Measurements from ENCODE around the gene DPP10.

Gene DPP10

GRCh38 chr2:115606350-115606749 is 1163.9 kb downstream of the DPP10 start:
- Histone ChIP-seq H3K14ac (ENCODE audit: low read length) (no peak overlapping the region), H3K4me2 (ENCODE audit: low read length) (no peak overlapping the region), H4K8ac (ENCODE audit: low read depth, low read length) (no peak overlapping the region)

GRCh38 chr2:115609978-115610377 is 1167.5 kb downstream of the DPP10 start:
- no peak overlapping the region for H2AK5ac ChIP-seq (ENCODE audit: low read length)
- no peaks in the 10 kb centered on the region for H3K4me1 ChIP-seq (ENCODE audit: control insufficient read depth in 1 of 2, insufficient read depth in 2 of 2, low read length in 2 of 2)
- H2BK120ac ChIP-seq (ENCODE audit: insufficient read depth, low read length, poor library complexity): no peak overlapping the region
- no peaks in the 10 kb centered on the region for H3K36me3 ChIP-seq (ENCODE audit: control insufficient read depth in 1 of 2, insufficient read depth in 2 of 2, low read length in 2 of 2)
- H4K12ac ChIP-seq (ENCODE audit: low read depth, low read length): no peak overlapping the region
- H3K9me3 ChIP-seq (ENCODE audit: insufficient read depth, low read depth, low read length): no peaks in the 10 kb centered on the region
- no peak overlapping the region for H2BK12ac ChIP-seq (ENCODE audit: low read length)
- H4K91ac ChIP-seq (ENCODE audit: low read depth, low read length): no peak overlapping the region
- H3K23ac ChIP-seq (ENCODE audit: low read length): no peak overlapping the region
- H3K79me2 ChIP-seq (ENCODE audit: control insufficient read depth, insufficient read depth, low read length, poor library complexity): no peaks in the 10 kb centered on the region
- H3K9ac ChIP-seq (ENCODE audit: low read length): no peak overlapping the region
- H3K79me1 ChIP-seq (ENCODE audit: low read length): no peaks in the 10 kb centered on the region
- H4K8ac ChIP-seq (ENCODE audit: low read depth, low read length): no peak overlapping the region
- H3K14ac ChIP-seq (ENCODE audit: low read length): no peak overlapping the region
- no peaks in the 10 kb centered on the region for H3K27me3 ChIP-seq (ENCODE audit: insufficient read depth, low read length)
- H3K18ac ChIP-seq (ENCODE audit: low read length): no peak overlapping the region
- no peak overlapping the region for H3K4me3 ChIP-seq (ENCODE audit: low read depth, low read length)
- no peak for DNase-seq
- H2AFZ ChIP-seq (ENCODE audit: insufficient read depth, low read length, poor library complexity): no peak overlapping the region
- H3K4ac ChIP-seq (ENCODE audit: low read depth, low read length): no peak overlapping the region
- no peak overlapping the region for H3K4me2 ChIP-seq (ENCODE audit: low read length)
- no peak overlapping the region for H2BK5ac ChIP-seq (ENCODE audit: low read depth, low read length, poor library complexity)
- no CpG with 5 or more reads among the region's 2 CpGs for WGBS (ENCODE audit: extremely low coverage, insufficient coverage, insufficient read length)
- no peak overlapping the region for H3K27ac ChIP-seq (ENCODE audit: low read depth, low read length)

More at GRCh38 chr2:115606350-115606749, 1163.9 kb downstream of the DPP10 start:
- no peak overlapping the region for H2AFZ ChIP-seq (ENCODE audit: insufficient read depth, low read length, poor library complexity)
- H4K91ac ChIP-seq (ENCODE audit: low read depth, low read length): no peak overlapping the region
- no peaks in the 10 kb centered on the region for H3K79me1 ChIP-seq (ENCODE audit: low read length)
- H3K27me3 ChIP-seq (ENCODE audit: insufficient read depth, low read length): no peaks in the 10 kb centered on the region
- DNase-seq: no peak
- no peak overlapping the region for H3K27ac ChIP-seq (ENCODE audit: low read depth, low read length)
- H3K4ac ChIP-seq (ENCODE audit: low read depth, low read length): no peak overlapping the region
- WGBS (ENCODE audit: extremely low coverage, insufficient coverage, insufficient read length): no CpG with 5 or more reads among the region's 1 CpG
- H3K79me2 ChIP-seq (ENCODE audit: control insufficient read depth, insufficient read depth, low read length, poor library complexity): no peaks in the 10 kb centered on the region
- H2BK120ac ChIP-seq (ENCODE audit: insufficient read depth, low read length, poor library complexity): no peak overlapping the region
- no peaks in the 10 kb centered on the region for H3K36me3 ChIP-seq (ENCODE audit: control insufficient read depth in 1 of 2, insufficient read depth in 2 of 2, low read length in 2 of 2)
- H3K9me3 ChIP-seq (ENCODE audit: insufficient read depth, low read depth, low read length): no peaks in the 10 kb centered on the region
- no peak overlapping the region for H4K12ac ChIP-seq (ENCODE audit: low read depth, low read length)
- H2AK5ac ChIP-seq (ENCODE audit: low read length): no peak overlapping the region
- no peaks in the 10 kb centered on the region for H3K4me1 ChIP-seq (ENCODE audit: control insufficient read depth in 1 of 2, insufficient read depth in 2 of 2, low read length in 2 of 2)
- H2BK12ac ChIP-seq (ENCODE audit: low read length): no peak overlapping the region
- no peak overlapping the region for H3K4me3 ChIP-seq (ENCODE audit: low read depth, low read length)
- no peak overlapping the region for H2BK5ac ChIP-seq (ENCODE audit: low read depth, low read length, poor library complexity)
- no peak overlapping the region for H3K18ac ChIP-seq (ENCODE audit: low read length)
- H3K23ac ChIP-seq (ENCODE audit: low read length): no peak overlapping the region
- H3K9ac ChIP-seq (ENCODE audit: low read length): no peak overlapping the region

GRCh38 chr2:115610888-115611287 is 1168.4 kb downstream of the DPP10 start:
- H4K8ac ChIP-seq (ENCODE audit: low read depth, low read length): no peak overlapping the region
- H3K9me3 ChIP-seq (ENCODE audit: insufficient read depth, low read depth, low read length): no peaks in the 10 kb centered on the region
- no peak overlapping the region for H3K14ac ChIP-seq (ENCODE audit: low read length)
- no peak overlapping the region for H2AK5ac ChIP-seq (ENCODE audit: low read length)
- no CpG with 5 or more reads among the region's 3 CpGs for WGBS (ENCODE audit: extremely low coverage, insufficient coverage, insufficient read length)
- H3K36me3 ChIP-seq (ENCODE audit: control insufficient read depth in 1 of 2, insufficient read depth in 2 of 2, low read length in 2 of 2): no peaks in the 10 kb centered on the region
- no peaks in the 10 kb centered on the region for H3K4me1 ChIP-seq (ENCODE audit: control insufficient read depth in 1 of 2, insufficient read depth in 2 of 2, low read length in 2 of 2)
- H2BK12ac ChIP-seq (ENCODE audit: low read length): no peak overlapping the region
- no peak overlapping the region for H2AFZ ChIP-seq (ENCODE audit: insufficient read depth, low read length, poor library complexity)
- H3K27me3 ChIP-seq (ENCODE audit: insufficient read depth, low read length): no peaks in the 10 kb centered on the region
- H4K91ac ChIP-seq (ENCODE audit: low read depth, low read length): no peak overlapping the region
- H4K12ac ChIP-seq (ENCODE audit: low read depth, low read length): no peak overlapping the region
- H3K9ac ChIP-seq (ENCODE audit: low read length): no peak overlapping the region
- H3K27ac ChIP-seq (ENCODE audit: low read depth, low read length): no peak overlapping the region
- no peak overlapping the region for H2BK120ac ChIP-seq (ENCODE audit: insufficient read depth, low read length, poor library complexity)
- H3K4me2 ChIP-seq (ENCODE audit: low read length): no peak overlapping the region
- DNase-seq: no peak
- no peaks in the 10 kb centered on the region for H3K79me1 ChIP-seq (ENCODE audit: low read length)
- no peak overlapping the region for H3K23ac ChIP-seq (ENCODE audit: low read length)
- no peak overlapping the region for H3K4ac ChIP-seq (ENCODE audit: low read depth, low read length)
- no peak overlapping the region for H2BK5ac ChIP-seq (ENCODE audit: low read depth, low read length, poor library complexity)
- H3K4me3 ChIP-seq (ENCODE audit: low read depth, low read length): no peak overlapping the region
- no peaks in the 10 kb centered on the region for H3K79me2 ChIP-seq (ENCODE audit: control insufficient read depth, insufficient read depth, low read length, poor library complexity)
- no peak overlapping the region for H3K18ac ChIP-seq (ENCODE audit: low read length)

GRCh38 chr2:115624332-115624731 is 1181.9 kb downstream of the DPP10 start:
- Histone ChIP-seq H3K23ac (ENCODE audit: low read length) (no peak overlapping the region), H4K91ac (ENCODE audit: low read depth, low read length) (no peak overlapping the region), H3K9me3 (ENCODE audit: insufficient read depth, low read depth, low read length) (no peaks in the 10 kb centered on the region), H2BK12ac (ENCODE audit: low read length) (no peak overlapping the region), H3K4me1 (ENCODE audit: control insufficient read depth in 1 of 2, insufficient read depth in 2 of 2, low read length in 2 of 2) (no peaks in the 10 kb centered on the region), H3K27me3 (ENCODE audit: insufficient read depth, low read length) (no peaks in the 10 kb centered on the region), H3K79me1 (ENCODE audit: low read length) (no peaks in the 10 kb centered on the region), H4K12ac (ENCODE audit: low read depth, low read length) (no peak overlapping the region), H4K8ac (ENCODE audit: low read depth, low read length) (no peak overlapping the region), H3K36me3 (ENCODE audit: control insufficient read depth in 1 of 2, insufficient read depth in 2 of 2, low read length in 2 of 2) (no peaks in the 10 kb centered on the region), H2BK120ac (ENCODE audit: insufficient read depth, low read length, poor library complexity) (no peak overlapping the region), H3K4ac (ENCODE audit: low read depth, low read length) (no peak overlapping the region), H3K79me2 (ENCODE audit: control insufficient read depth, insufficient read depth, low read length, poor library complexity) (no peaks in the 10 kb centered on the region), H2BK5ac (ENCODE audit: low read depth, low read length, poor library complexity) (no peak overlapping the region), H3K4me3 (ENCODE audit: low read depth, low read length) (no peak overlapping the region), H3K27ac (ENCODE audit: low read depth, low read length) (no peak overlapping the region), H3K4me2 (ENCODE audit: low read length) (no peak overlapping the region), H3K9ac (ENCODE audit: low read length) (no peak overlapping the region), H3K14ac (ENCODE audit: low read length) (no peak overlapping the region), H2AFZ (ENCODE audit: insufficient read depth, low read length, poor library complexity) (no peak overlapping the region), H2AK5ac (ENCODE audit: low read length) (no peak overlapping the region), H3K18ac (ENCODE audit: low read length) (no peak overlapping the region)
- peak in 1 of 2 donors; percentile 4 for DNase-seq
- WGBS (ENCODE audit: extremely low coverage, insufficient coverage, insufficient read length): no CpG with 5 or more reads among the region's 4 CpGs
